ENCODE results near the gene COL11A2.

The COL11A2 gene

DNA sequence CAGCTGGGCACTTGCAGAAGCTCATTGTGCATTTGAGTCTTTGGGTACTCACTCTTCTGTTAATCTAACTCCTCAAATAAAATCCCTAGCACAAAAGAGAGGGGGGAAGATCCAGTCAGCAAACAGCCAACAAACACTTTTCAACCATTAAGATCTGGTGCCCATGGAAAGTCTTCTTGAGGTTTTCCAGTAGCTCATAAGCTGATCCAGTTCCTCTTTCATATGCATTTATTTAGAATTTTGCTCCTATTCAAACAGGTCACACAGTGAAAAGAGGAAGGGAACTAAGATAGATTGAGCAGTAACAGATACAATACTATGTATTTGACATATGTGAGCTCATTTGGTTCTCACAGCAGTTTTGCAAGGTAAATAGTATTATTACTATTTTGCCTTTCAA lies 77.9 kb downstream of the COL11A2 start:
- no peak for DNase-seq

DNA sequence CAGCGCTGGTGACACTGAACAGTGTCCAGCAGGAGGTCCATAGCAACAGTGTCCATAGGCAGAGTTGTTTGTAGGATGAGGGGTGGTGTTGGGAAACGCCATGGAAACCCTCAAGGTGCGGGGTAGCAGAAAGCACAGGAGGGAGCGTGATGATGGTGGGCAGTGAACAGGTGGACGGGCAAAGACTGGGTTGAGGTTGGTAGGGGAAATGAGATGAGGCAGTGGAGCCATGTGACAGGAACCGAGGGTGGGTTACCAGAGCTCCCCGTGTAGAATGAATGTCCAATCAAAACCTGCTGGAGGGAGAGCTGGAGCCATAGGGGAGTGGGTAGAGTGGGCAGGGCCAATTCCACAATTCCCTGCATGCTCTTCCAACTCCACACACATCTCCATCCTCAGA lies 78.5 kb downstream of the COL11A2 start:
- no peak for DNase-seq

Measured in activated CD8-positive, alpha-beta memory T cell treated with anti-CD3 and anti-CD28 coated beads, Interleukin-2, amount 50 U/mL, for 4 hours (primary cell).